ENCODE measurements around the gene ALDH16A1. TPM values are rescaled to one million over a fixed set of nuclear protein-coding genes. Genes with fewer than 3 reads are reported as not detected.

The ALDH16A1 gene
- total and polyA plus RNA-seq, 2 of the 8 experiments (the other 6 are each of a cell fraction or from before 2014, with no cell fraction given): 30.5 to 34.3 TPM

- DNase-seq (ENCODE audit: low read depth in 1 of 2, low spot score in 2 of 2) (peak; percentile 79 to 99), FAIRE-seq (peak; percentile 93)
- H3K23me2 ChIP-seq (ENCODE audit: low read depth, low read length): peaks cover 10% of the 10 kb centered on the region; the same call in 1 of the 2 replicates
- POLR2A ChIA-PET (ENCODE audit: partially characterized antibody): interaction anchor here (0.6 to 2.1 kb wide), 9 partner anchors 8 to 61 kb away, joined by 3 to 8 read pairs (median 4); partner anchors contain the start of genes PIH1D1 and TEAD2
- no peaks in the 10 kb centered on the region for H4K20me1 ChIP-seq (replicated peaks in 1 of 2; ENCODE audit: control insufficient read depth in 1 of 2, insufficient read depth in 2 of 2, low read length in 2 of 2)
- H4K91ac ChIP-seq (replicated peaks; ENCODE audit: insufficient read length, low read length): no peak overlapping the region
- no peak overlapping the region for H3K9ac ChIP-seq (replicated peaks in 1 of 4; ENCODE audit: extremely low read depth in 1 of 4, low read depth in 3 of 4, low read length in 3 of 4)
- CTCF ChIA-PET (ENCODE audit: partially characterized antibody): interaction anchor here (0.5 to 14.7 kb wide), 12 partner anchors 7 to 149 kb away, joined by 3 to 291 read pairs (median 4); partner anchors contain the start of gene PIH1D1
- no peaks in the 10 kb centered on the region for H3K36me3 ChIP-seq (ENCODE audit: control insufficient read depth in 2 of 4, insufficient read depth in 4 of 4, low read length in 3 of 4)
- no peak overlapping the region for H3K27ac ChIP-seq (ENCODE audit: low read depth, low read length)
- no peak overlapping the region for H3K4ac ChIP-seq (replicated peaks; ENCODE audit: insufficient read length, low read depth, low read length)
- H2BK5ac ChIP-seq (ENCODE audit: low read depth, low read length): no peak overlapping the region
- peak overlapping the region in 1 of 4 experiments; percentile 9; a peak in 1 of 8 replicates for H3K4me3 ChIP-seq (ENCODE audit: extremely low read depth in 1 of 4, insufficient read depth in 2 of 4, low read depth in 3 of 4, low read length in 4 of 4)
- peaks cover 23 to 51% (median 46%) of the 10 kb centered on the region in 4 experiments for H3K27me3 ChIP-seq (replicated peaks in 1 of 4; ENCODE audit: control insufficient read depth in 3 of 4, extremely low read depth in 1 of 4, insufficient read depth in 3 of 4, low read length in 3 of 4)
- H3K9me3 ChIP-seq (ENCODE audit: insufficient read depth in 2 of 2, low read depth in 1 of 2, low read length in 1 of 2): no peaks in the 10 kb centered on the region
- no peak overlapping the region for H4K5ac ChIP-seq (ENCODE audit: insufficient read length, low read depth, low read length)
- H2BK12ac ChIP-seq (ENCODE audit: low read depth, low read length): no peak overlapping the region
- no peak overlapping the region for H3K23ac ChIP-seq (ENCODE audit: insufficient read length)
- no peak overlapping the region for H3K56ac ChIP-seq (replicated peaks; ENCODE audit: insufficient read length, low read depth, low read length)
- 26% methylated on average over 34 of the region's 48 CpGs; no CpG with 5 or more reads in 1 of the 2 experiments for WGBS, 2 experiments (ENCODE audit: extremely low coverage in 1 of 2, insufficient coverage in 1 of 2, insufficient read length in 1 of 2, insufficient replicate concordance in 2 of 2, low coverage in 1 of 2, low lambda C conversion rate in 2 of 2, missing lambda C conversion rate in 1 of 2)
- peak overlapping the region; percentile 19 to 40; a peak in 3 of 4 replicates for H3K4me2 ChIP-seq (ENCODE audit: insufficient read depth in 1 of 2, low read depth in 2 of 2, low read length in 2 of 2)
- H2BK20ac ChIP-seq (ENCODE audit: low read length): no peak overlapping the region
- H3K79me1 ChIP-seq (ENCODE audit: low read depth, low read length): no peaks in the 10 kb centered on the region
- no peak overlapping the region for H4K8ac ChIP-seq (ENCODE audit: extremely low read depth, insufficient read depth, low read length)
- no peak overlapping the region for H3K14ac ChIP-seq (ENCODE audit: insufficient read length)
- peaks cover 7 to 28% (median 17%) of the 10 kb centered on the region in 4 experiments for H3K4me1 ChIP-seq (replicated peaks in 1 of 4; ENCODE audit: control insufficient read depth in 3 of 4, insufficient read depth in 4 of 4, low read length in 3 of 4)
- H2AFZ ChIP-seq (ENCODE audit: low read length): no peak overlapping the region
- H2AK5ac ChIP-seq (ENCODE audit: low read depth, low read length): no peak overlapping the region
- no peak overlapping the region for H3K18ac ChIP-seq (ENCODE audit: extremely low read depth, low read length)
- no peak overlapping the region for H2BK15ac ChIP-seq (ENCODE audit: low read length)
- no peak overlapping the region for H2BK120ac ChIP-seq (replicated peaks; ENCODE audit: low read depth, low read length)
- no peaks in the 10 kb centered on the region for H3K79me2 ChIP-seq (ENCODE audit: control insufficient read depth in 1 of 2, insufficient read depth in 2 of 2, low read length in 2 of 2)
- TF ChIP-seq SIRT6 (IDR thresholded peaks at IDR 0.05; ENCODE audit: low read length) (no peak), EP300 (IDR thresholded peaks at IDR 0.05; ENCODE audit: borderline replicate concordance in 1 of 2, low read depth in 2 of 2, low read length in 2 of 2) (no peak), SP1 (IDR thresholded peaks at IDR 0.05; ENCODE audit: low read depth, low read length) (peak; percentile 65), CHD2 (IDR thresholded peaks at IDR 0.05; ENCODE audit: low read length) (0 out of 2 replicates have a peak, but pooled peaks have one; percentile 17), CHD1 (IDR thresholded peaks at IDR 0.05; ENCODE audit: low read depth, low read length) (no peak), NRF1 (IDR thresholded peaks at IDR 0.05; ENCODE audit: low read depth, low read length) (no peak), FOSL1 (IDR thresholded peaks at IDR 0.05; ENCODE audit: insufficient read depth, low read depth, low read length) (no peak), NANOG (IDR thresholded peaks at IDR 0.05; ENCODE audit: insufficient read depth, low read depth, low read length, poor library complexity, severe bottlenecking) (no peak), CREB1 (IDR thresholded peaks at IDR 0.05) (peak; percentile 25; the same call in 1 of the 2 replicates), ATF3 (IDR thresholded peaks at IDR 0.05; ENCODE audit: insufficient read depth, low read depth, low read length) (no peak), JUND (IDR thresholded peaks at IDR 0.05; ENCODE audit: low read length) (no peak), KDM1A (IDR thresholded peaks at IDR 0.05; ENCODE audit: borderline replicate concordance, low read length) (no peak)
Observed at GRCh38 chr19:49421039-49421877, 31.8 kb upstream of the ALDH16A1 start.

Measured in H1 (cell line).